Type B pancreatic cell (in vitro differentiated cells): ENCODE results near the gene MYO1E. TPM values are rescaled to one million over a fixed set of nuclear protein-coding genes. Genes with fewer than 3 reads are reported as not detected.
A peak's percentile ranks its signal among the peaks of the same experiment; 100 is the strongest.

ENCODE experiments used
- DNase-seq: peaks from one replicate; pipeline ENCODE4 v3.0.0; 2021; ENCODE audit warnings: mixed read lengths; ENCODE audit not compliant: unreplicated experiment; ENCODE audit errors: extremely low spot score
- H3K27ac Mint-ChIP-seq: 2 replicates; pipeline ENCODE4 v1.8.0; 2021; ENCODE audit warnings: mild to moderate bottlenecking, mixed read lengths
- H3K27me3 Mint-ChIP-seq: 2 replicates; pipeline ENCODE4 v1.8.0; 2021; ENCODE audit warnings: mixed read lengths
- H3K36me3 Mint-ChIP-seq: 2 replicates; pipeline ENCODE4 v1.8.0; 2021; ENCODE audit warnings: mixed read lengths
- H3K4me1 Mint-ChIP-seq: one replicate; pipeline ENCODE4 v1.8.0; 2021; ENCODE audit warnings: mixed read lengths; ENCODE audit not compliant: unreplicated experiment
- H3K4me3 Mint-ChIP-seq: 2 replicates; pipeline ENCODE4 v1.8.0; 2021; ENCODE audit warnings: mild to moderate bottlenecking, mixed read lengths
- H3K9me3 Mint-ChIP-seq: 2 replicates; pipeline ENCODE4 v1.8.0; 2021; ENCODE audit warnings: mixed read lengths
- CTCF ChIP-seq: fragments of 200-600 bp; sonication (generic); conservative IDR thresholded peaks from 2 replicates; pipeline ENCODE4 v1.5.0; 2021; ENCODE audit warnings: antibody characterized with exemption, mild to moderate bottlenecking
- total RNA-seq: library from RNA; stranded (reverse); gene quantifications from 2 replicates; pipeline ENCODE4 v1.2.1, GENCODE V29; 2021; ENCODE audit warnings: low replicate concordance

Gene MYO1E
- total RNA-seq, 1 donor from 2014 or later = 55.6 TPM

DNA sequence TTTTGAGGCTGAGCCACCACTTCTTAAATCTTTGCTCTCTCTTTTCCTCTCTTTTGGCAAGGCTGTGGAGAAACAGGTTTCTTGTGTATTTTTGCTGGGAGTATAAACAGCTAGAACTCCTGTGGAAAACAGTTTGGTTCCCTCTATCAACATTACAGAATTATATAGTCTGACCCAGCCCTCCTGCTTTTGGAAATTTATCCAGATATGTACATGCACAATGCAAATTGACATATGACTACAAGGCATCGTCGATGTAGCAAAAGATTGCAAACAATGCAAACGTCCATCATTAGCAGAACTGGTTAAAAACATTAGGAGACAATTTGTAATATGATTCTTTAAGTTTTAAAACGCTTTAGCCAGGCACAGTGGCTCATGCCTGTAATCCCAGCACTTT lies 12.5 kb upstream of the MYO1E start:
- Mint-ChIP-seq H3K4me1 (no peaks in the 10 kb centered on the region), H3K27ac (no peak overlapping the region), H3K27me3 (no peaks in the 10 kb centered on the region), H3K9me3 (no peaks in the 10 kb centered on the region), H3K4me3 (no peak overlapping the region), H3K36me3 (no peaks in the 10 kb centered on the region)
- DNase-seq = no peak
- no peak for TF ChIP-seq CTCF

- Mint-ChIP-seq H3K9me3 (no peaks in the 10 kb centered on the region), H3K27ac (no peak overlapping the region), H3K36me3 (no peaks in the 10 kb centered on the region), H3K4me3 (no peak overlapping the region), H3K27me3 (no peaks in the 10 kb centered on the region), H3K4me1 (no peaks in the 10 kb centered on the region)
- TF ChIP-seq CTCF = no peak
- no peak for DNase-seq
Measured at GRCh38 chr15:59384507-59384906, 11.8 kb upstream of the MYO1E start.

DNA sequence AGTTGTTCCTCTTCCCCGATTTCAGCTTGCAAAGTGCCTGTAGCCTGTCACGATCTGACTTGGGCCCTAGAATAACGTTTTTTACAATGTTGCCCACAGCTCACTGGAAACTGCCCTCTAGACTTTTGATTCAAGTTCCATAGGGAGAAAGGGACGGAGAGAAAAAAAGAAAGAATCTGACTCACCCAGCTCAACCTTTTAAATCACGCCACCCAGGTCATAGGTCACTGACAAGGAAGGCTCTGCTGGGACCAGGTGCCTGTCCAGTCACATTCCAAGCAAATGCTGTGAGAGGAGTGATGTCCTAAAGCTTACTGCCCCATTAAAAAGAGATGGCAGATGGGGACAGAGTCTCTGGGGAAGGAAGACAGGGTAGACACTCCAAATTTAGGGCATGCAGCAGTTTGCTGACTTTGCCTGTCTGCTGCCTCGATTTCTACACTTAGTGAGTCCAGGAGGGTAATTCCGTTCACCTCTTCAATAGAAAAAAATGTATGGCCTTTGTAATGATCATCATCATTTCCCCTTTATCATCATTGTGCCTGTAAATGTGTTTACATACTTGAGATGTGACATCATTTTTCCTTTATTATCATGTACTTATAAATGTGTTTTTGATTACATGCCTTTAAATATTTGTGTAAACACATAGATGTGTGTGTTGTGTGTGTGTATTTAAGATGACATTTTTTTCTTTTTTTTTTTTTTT lies 8.4 kb upstream of the MYO1E start:
- Mint-ChIP-seq H3K27ac (peak overlapping the region; percentile 22), H3K9me3 (no peaks in the 10 kb centered on the region), H3K36me3 (no peaks in the 10 kb centered on the region), H3K27me3 (no peaks in the 10 kb centered on the region), H3K4me1 (no peaks in the 10 kb centered on the region), H3K4me3 (no peak overlapping the region)
- TF ChIP-seq CTCF = no peak
- DNase-seq = no peak

GRCh38 chr15:59379531-59379930 lies 6.9 kb upstream of the MYO1E start:
- no peak overlapping the region for H3K4me3 Mint-ChIP-seq
- H3K4me1 Mint-ChIP-seq = no peaks in the 10 kb centered on the region

DNA sequence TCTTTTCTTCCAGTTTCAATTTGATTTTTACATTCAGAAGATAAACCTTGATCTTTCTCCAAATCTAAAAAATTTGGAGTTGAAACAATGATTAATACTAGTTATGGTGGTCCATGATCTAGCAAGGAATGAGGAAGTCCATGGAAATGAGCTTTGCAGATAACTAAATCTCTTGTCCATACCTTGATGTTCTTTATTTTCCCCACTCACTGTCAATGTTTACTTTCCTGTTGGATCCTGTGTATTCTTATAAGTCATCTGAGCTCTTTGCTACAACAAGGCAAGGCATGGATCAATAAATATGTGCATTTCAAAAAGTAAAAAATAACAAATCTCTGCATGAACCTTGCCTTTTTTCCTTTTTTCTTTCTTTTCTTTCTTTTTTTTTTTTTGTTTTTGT lies 6.2 kb upstream of the MYO1E start:
- no peak overlapping the region for H3K4me3 Mint-ChIP-seq
- H3K9me3 Mint-ChIP-seq = no peaks in the 10 kb centered on the region
- no peak overlapping the region for H3K27ac Mint-ChIP-seq
- H3K4me1 Mint-ChIP-seq = no peaks in the 10 kb centered on the region
- no peak for TF ChIP-seq CTCF
- no peak for DNase-seq
- no peaks in the 10 kb centered on the region for H3K27me3 Mint-ChIP-seq
- no peaks in the 10 kb centered on the region for H3K36me3 Mint-ChIP-seq

More at GRCh38 chr15:59379531-59379930, 6.9 kb upstream of the MYO1E start:
- Mint-ChIP-seq H3K36me3 (no peaks in the 10 kb centered on the region), H3K27me3 (no peaks in the 10 kb centered on the region), H3K9me3 (no peaks in the 10 kb centered on the region), H3K27ac (no peak overlapping the region)
- no peak for TF ChIP-seq CTCF
- DNase-seq = no peak
